NT2/D1 (cell line): ENCODE measurements around the gene NAT9.

Source experiments
- SUZ12 ChIP-seq: IDR thresholded peaks from 2 replicates; pipeline ENCODE4 v1.6.1; 2011; ENCODE audit not compliant: insufficient read length, insufficient read depth; ENCODE audit errors: extremely low read depth
- YY1 ChIP-seq: IDR thresholded peaks from 2 replicates; pipeline ENCODE4 v1.6.1; 2011; ENCODE audit not compliant: insufficient read length, insufficient read depth
- ZNF274 ChIP-seq: IDR thresholded peaks from 2 replicates; pipeline ENCODE4 v1.6.1; 2011; ENCODE audit warnings: mild to moderate bottlenecking, low read depth, low read length

- TF ChIP-seq ZNF274, result no peak
- TF ChIP-seq YY1, result no peak
- TF ChIP-seq SUZ12, result no peak
Observed at GRCh38 chr17:74796211-74796610, 20.1 kb upstream of the NAT9 start.
